GM12878 (cell line): Measurements from ENCODE around the gene NXPH2. TPM values are rescaled to one million over a fixed set of nuclear protein-coding genes. Genes with fewer than 3 reads are reported as not detected.

ENCODE experiments used
- ATAC-seq: fragments of 200-7000 bp; cut with Tn5 transposase; 3 replicates; pipeline ENCODE4 v1.9.1; 2020; ENCODE audit warnings: mild to moderate bottlenecking, moderate library complexity
- BruUV-seq: library from RNA; stranded (reverse); fragments of 400-500 nt; replicated peaks from 2 replicates; lab custom pipeline; 2021; lab: Mats Ljungman, UMichigan
- CTCF ChIA-PET: fragments of 300-600 bp; sonication (Branson Sonifier 250); formaldehyde crosslinking; extraction: SDS; loops from one replicate; lab custom pipeline; 2021; ENCODE audit warnings: inconsistent platforms; lab: Yijun Ruan, JAX
- POLR2A ChIA-PET: fragments of 350-600 bp; formaldehyde crosslinking; extraction: SDS; loops from one replicate; lab custom pipeline; 2021; ENCODE audit warnings: inconsistent platforms; lab: Charles Lee
- RAD21 ChIA-PET: fragments of 300-600 bp; sonication (Branson Sonifier 250); formaldehyde crosslinking; loops from one replicate; lab custom pipeline; 2023; ENCODE audit warnings: antibody characterized with exemption; ENCODE audit not compliant: unreplicated experiment; lab: Charles Lee
- SMC1A ChIA-PET: fragments of 300-600 bp; sonication (Branson Sonifier 250); formaldehyde crosslinking; loops from one replicate; lab custom pipeline; 2023; ENCODE audit not compliant: unreplicated experiment, uncharacterized antibody; lab: Charles Lee
- DNase-seq: peaks from one replicate; pipeline ENCODE4 v3.0.0-alpha.2; 2011; ENCODE audit warnings: low read depth, low spot score
- FAIRE-seq: peaks from 3 replicates; lab custom pipeline; 2011; peaks lifted over from hg19 to GRCh38; lab: Jason Lieb, UNC
- H2AFZ ChIP-seq: 2 replicates; pipeline ENCODE4 v1.6.0; 2011; ENCODE audit warnings: low read depth, low read length, control low read depth; ENCODE audit not compliant: control insufficient read depth
- H3K27ac ChIP-seq: 2 replicates; pipeline ENCODE4 v1.5.1; 2011; ENCODE audit warnings: control low read depth; ENCODE audit not compliant: control insufficient read depth, insufficient read depth
- H3K27me3 ChIP-seq, 2 experiments: replicated peaks in 1 of 2; 2 replicates each; pipeline versions ENCODE4 v1.6.0 to v1.6.1; 2011; ENCODE audit warnings: low read length in 1 of 2; ENCODE audit not compliant: control insufficient read depth in 2 of 2, insufficient read depth in 2 of 2
- H3K36me3 ChIP-seq, 2 experiments: 2 replicates each; pipeline ENCODE4 v1.5.1; 2011; ENCODE audit warnings: low read length in 1 of 2; ENCODE audit not compliant: control insufficient read depth in 2 of 2, insufficient read depth in 2 of 2
- H3K4me1 ChIP-seq: 2 replicates; pipeline ENCODE4 v1.6.1; 2011; ENCODE audit warnings: mild to moderate bottlenecking, low read length, moderate library complexity, mixed read lengths; ENCODE audit not compliant: control insufficient read depth, insufficient read depth
- H3K4me2 ChIP-seq: 2 replicates; pipeline ENCODE4 v1.6.0; 2011; ENCODE audit warnings: control low read depth; ENCODE audit not compliant: control insufficient read depth, insufficient read depth
- H3K4me3 ChIP-seq: fragments of 200-600 bp; sonication (generic); 2 replicates; pipeline ENCODE4 v1.5.1; 2016
- H3K79me2 ChIP-seq: 2 replicates; pipeline ENCODE4 v1.6.0; 2011; ENCODE audit warnings: low read length; ENCODE audit not compliant: control insufficient read depth, insufficient read depth
- H3K9ac ChIP-seq: 2 replicates; pipeline ENCODE4 v1.8.0; 2011; ENCODE audit warnings: low read length, control low read depth, mixed read lengths; ENCODE audit not compliant: control insufficient read depth, insufficient read depth
- H3K9me3 ChIP-seq: replicated peaks from 3 replicates; pipeline ENCODE4 v1.5.1; 2011; ENCODE audit warnings: mild to moderate bottlenecking, low read length; ENCODE audit not compliant: control insufficient read depth, insufficient read depth
- H4K20me1 ChIP-seq: 2 replicates; pipeline ENCODE4 v1.6.0; 2011; ENCODE audit not compliant: control insufficient read depth, insufficient read depth
- ATF7 ChIP-seq: fragments of 450-650 bp; IDR thresholded peaks from 2 replicates; pipeline ENCODE4 v1.6.1; 2016; ENCODE audit warnings: low read depth, mild to moderate bottlenecking
- CBX5 ChIP-seq: sonication (generic); IDR thresholded peaks from 2 replicates; pipeline ENCODE4 v1.6.1; 2016; ENCODE audit warnings: low read depth, moderate library complexity, mild to moderate bottlenecking, inconsistent platforms
- CEBPB ChIP-seq, 2 experiments: fragments of 150-350 bp in 1 of 2; IDR thresholded peaks; 2 replicates each; pipeline ENCODE4 v1.6.1; 2012 to 2014; ENCODE audit warnings: low read depth in 2 of 2, low read length in 2 of 2, borderline replicate concordance in 1 of 2, inconsistent platforms in 1 of 2
- FOS ChIP-seq: IDR thresholded peaks from 3 replicates; pipeline ENCODE4 v1.6.1; 2011; ENCODE audit warnings: borderline replicate concordance; ENCODE audit not compliant: insufficient read length; ENCODE audit errors: extremely low read depth
- FOXM1 ChIP-seq: IDR thresholded peaks from 2 replicates; pipeline ENCODE4 v1.6.1; 2012; ENCODE audit warnings: low read depth, mild to moderate bottlenecking, inconsistent platforms, low read length, moderate library complexity
- GABPA ChIP-seq: IDR thresholded peaks from 2 replicates; pipeline ENCODE4 v1.6.1; 2014; ENCODE audit warnings: antibody characterized with exemption, low read depth, mild to moderate bottlenecking, inconsistent platforms
- MTA3 ChIP-seq: IDR thresholded peaks from 2 replicates; pipeline ENCODE4 v1.6.1; 2012; ENCODE audit warnings: low read length, inconsistent platforms, borderline replicate concordance
- NFYB ChIP-seq: IDR thresholded peaks from 2 replicates; pipeline ENCODE4 v1.6.1; 2011; ENCODE audit warnings: low read depth, mild to moderate bottlenecking, low read length, improper control_type of control experiment, moderate library complexity; ENCODE audit not compliant: insufficient read depth
- NR2C2 ChIP-seq: IDR thresholded peaks from 2 replicates; pipeline ENCODE4 v1.6.1; 2011; ENCODE audit warnings: borderline replicate concordance, low read depth; ENCODE audit not compliant: control insufficient read depth, insufficient read length
- NR2F1 ChIP-seq: fragments of 450-650 bp; conservative IDR thresholded peaks from 2 replicates; pipeline ENCODE4 v1.6.1; 2017; ENCODE audit warnings: mild to moderate bottlenecking
- RCOR1 ChIP-seq: conservative IDR thresholded peaks from 2 replicates; pipeline ENCODE4 v1.6.1; 2012; ENCODE audit warnings: low read depth, low read length, improper control_type of control experiment
- SP1 ChIP-seq: IDR thresholded peaks from one replicate; pipeline ENCODE4 v1.6.1; 2011; ENCODE audit warnings: low read depth, low read length
- TCF3 ChIP-seq: IDR thresholded peaks from 2 replicates; pipeline ENCODE4 v1.6.1; 2012; ENCODE audit warnings: low read depth, mild to moderate bottlenecking, low read length, borderline replicate concordance; ENCODE audit not compliant: insufficient read depth
- WGBS: methylation state at CpG from one replicate; pipeline ENCODE4 v1.1.6; 2016; ENCODE audit warnings: low lambda C conversion rate; ENCODE audit not compliant: insufficient replicate concordance, insufficient coverage; ENCODE audit errors: missing lambda C conversion rate; 5-methylcytosine and 5-hydroxymethylcytosine counted together
- in situ Hi-C: fragments of 300-500 bp; cut with MboI; formaldehyde crosslinking; loops from 9 replicates; pipeline ENCODE4 v1.14.3; 2018; ENCODE audit warnings: mixed read lengths
- intact Hi-C: fragments of 100-400 bp; cut with micrococcal nuclease; formaldehyde crosslinking; loops from one replicate; pipeline ENCODE4 v1.14.2; 2022; ENCODE audit not compliant: unreplicated experiment
- polyA plus RNA-seq, 11 experiments: library from polyadenylated mRNA; depleted of rRNA in 4 of 11; unstranded in 6 of 11; stranded (reverse) in 5 of 11; fragments of >200 nt; fragmentation: Nextera tagmentation in 4 of 11; fragmentation: Illumina TruSeq in 1 of 11; extraction: Ambion mirVana in 4 of 11; extraction: Trizol in 1 of 11; gene quantifications; 1 replicate in 1 of 11; 2 replicates in 10 of 11; pipeline versions ENCODE4 v1.2.1 to v1.2.3, GENCODE V29; 2011 to 2016; ENCODE audit warnings: inconsistent platforms in 2 of 11, missing spikeins in 2 of 11, low read depth in 1 of 11
- total RNA-seq, 4 experiments: library from RNA; depleted of rRNA in 3 of 4; stranded (reverse); fragments of >200 nt in 3 of 4; fragmentation: Illumina TruSeq in 1 of 4; extraction: Trizol in 1 of 4; gene quantifications; 2 replicates each; pipeline versions ENCODE4 v1.2.1 to v1.2.3, GENCODE V29; 2013 to 2021
- TF ChIP-seq, protein P1 (sequence below): IDR thresholded peaks from 2 replicates; pipeline ENCODE4 v1.6.1; 2011; ENCODE audit warnings: borderline replicate concordance, low read depth, mild to moderate bottlenecking, moderate library complexity, mixed read lengths, low read length; ENCODE audit not compliant: insufficient read depth; ENCODE audit errors: extremely low read length
- TF ChIP-seq, protein P2 (sequence below): fragments of 450-650 bp; formaldehyde crosslinking; IDR thresholded peaks from 2 replicates; pipeline ENCODE4 v1.5.0; 2022; ENCODE audit warnings: mild to moderate bottlenecking, missing genetic modification characterization
- TF ChIP-seq, protein P3 (sequence below): fragments of 450-650 bp; IDR thresholded peaks from 2 replicates; pipeline ENCODE4 v1.6.1; 2018; ENCODE audit warnings: borderline replicate concordance, mild to moderate bottlenecking; ENCODE audit not compliant: partially characterized antibody
- TF ChIP-seq, protein P4 (sequence below): IDR thresholded peaks from 2 replicates; pipeline ENCODE4 v1.6.1; 2012; ENCODE audit warnings: low read length, inconsistent platforms

The NXPH2 gene
- total and polyA plus RNA-seq, 10 of the 15 experiments (the other 5 are each of a cell fraction or from before 2014, with no cell fraction given), result not detected

DNA sequence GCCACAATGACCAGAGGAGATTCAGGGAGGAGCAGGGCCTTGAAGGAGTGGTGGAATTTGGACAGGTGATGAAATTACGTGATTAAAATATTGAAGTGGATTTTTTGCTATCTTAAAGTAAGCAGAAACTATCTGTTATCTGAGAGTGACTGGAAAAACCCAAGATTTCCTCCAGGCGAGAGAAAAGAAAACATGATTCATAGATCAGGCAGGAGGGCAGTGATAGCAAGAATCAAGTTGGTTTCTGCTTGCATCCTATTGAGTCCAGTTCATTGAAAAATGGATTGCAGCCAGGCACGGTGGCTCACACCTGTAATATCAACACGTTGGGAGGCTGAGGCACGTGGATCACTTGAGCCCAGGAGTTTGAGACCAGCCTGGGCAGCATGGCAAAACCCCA lies 127.8 kb downstream of the NXPH2 start:
- no TSS peak for BruUV-seq
- Histone ChIP-seq H3K4me3 (no peak overlapping the region), H2AFZ (no peak overlapping the region), H3K9ac (no peak overlapping the region), H3K4me1 (no peaks in the 10 kb centered on the region), H3K36me3 (no peaks in the 10 kb centered on the region), H4K20me1 (no peaks in the 10 kb centered on the region), H3K9me3 (no peaks in the 10 kb centered on the region), H3K79me2 (no peaks in the 10 kb centered on the region), H3K27ac (no peak overlapping the region), H3K27me3 (no peaks in the 10 kb centered on the region), H3K4me2 (no peak overlapping the region)
- in situ Hi-C loops (no loop called here), intact Hi-C loops (no loop called here)
- SMC1A ChIA-PET, result no interaction called here
- RAD21 ChIA-PET, result no interaction called here
- FAIRE-seq, result no peak
- 27% methylated on average over 5 of the region's 5 CpGs for WGBS
- POLR2A ChIA-PET, result no interaction called here
- DNase-seq, result no peak
- no peak for ATAC-seq
- CTCF ChIA-PET, result interaction anchor here (1.0 kb wide), 1 partner anchor 123 kb away, joined by 3 read pairs; no protein-coding TSS in a partner anchor
- TF ChIP-seq NFYB, result no peak
- TF ChIP-seq, protein P1, sequence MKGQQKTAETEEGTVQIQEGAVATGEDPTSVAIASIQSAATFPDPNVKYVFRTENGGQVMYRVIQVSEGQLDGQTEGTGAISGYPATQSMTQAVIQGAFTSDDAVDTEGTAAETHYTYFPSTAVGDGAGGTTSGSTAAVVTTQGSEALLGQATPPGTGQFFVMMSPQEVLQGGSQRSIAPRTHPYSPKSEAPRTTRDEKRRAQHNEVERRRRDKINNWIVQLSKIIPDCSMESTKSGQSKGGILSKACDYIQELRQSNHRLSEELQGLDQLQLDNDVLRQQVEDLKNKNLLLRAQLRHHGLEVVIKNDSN, result no peak
- TF ChIP-seq MTA3, result no peak
- no peak for TF ChIP-seq CBX5
- TF ChIP-seq GABPA, result no peak
- no peak for TF ChIP-seq ATF7
- TF ChIP-seq, protein P2, sequence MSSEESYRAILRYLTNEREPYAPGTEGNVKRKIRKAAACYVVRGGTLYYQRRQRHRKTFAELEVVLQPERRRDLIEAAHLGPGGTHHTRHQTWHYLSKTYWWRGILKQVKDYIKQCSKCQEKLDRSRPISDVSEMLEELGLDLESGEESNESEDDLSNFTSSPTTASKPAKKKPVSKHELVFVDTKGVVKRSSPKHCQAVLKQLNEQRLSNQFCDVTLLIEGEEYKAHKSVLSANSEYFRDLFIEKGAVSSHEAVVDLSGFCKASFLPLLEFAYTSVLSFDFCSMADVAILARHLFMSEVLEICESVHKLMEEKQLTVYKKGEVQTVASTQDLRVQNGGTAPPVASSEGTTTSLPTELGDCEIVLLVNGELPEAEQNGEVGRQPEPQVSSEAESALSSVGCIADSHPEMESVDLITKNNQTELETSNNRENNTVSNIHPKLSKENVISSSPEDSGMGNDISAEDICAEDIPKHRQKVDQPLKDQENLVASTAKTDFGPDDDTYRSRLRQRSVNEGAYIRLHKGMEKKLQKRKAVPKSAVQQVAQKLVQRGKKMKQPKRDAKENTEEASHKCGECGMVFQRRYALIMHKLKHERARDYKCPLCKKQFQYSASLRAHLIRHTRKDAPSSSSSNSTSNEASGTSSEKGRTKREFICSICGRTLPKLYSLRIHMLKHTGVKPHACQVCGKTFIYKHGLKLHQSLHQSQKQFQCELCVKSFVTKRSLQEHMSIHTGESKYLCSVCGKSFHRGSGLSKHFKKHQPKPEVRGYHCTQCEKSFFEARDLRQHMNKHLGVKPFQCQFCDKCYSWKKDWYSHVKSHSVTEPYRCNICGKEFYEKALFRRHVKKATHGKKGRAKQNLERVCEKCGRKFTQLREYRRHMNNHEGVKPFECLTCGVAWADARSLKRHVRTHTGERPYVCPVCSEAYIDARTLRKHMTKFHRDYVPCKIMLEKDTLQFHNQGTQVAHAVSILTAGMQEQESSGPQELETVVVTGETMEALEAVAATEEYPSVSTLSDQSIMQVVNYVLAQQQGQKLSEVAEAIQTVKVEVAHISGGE, result no peak
- no peak for TF ChIP-seq RCOR1
- no peak for TF ChIP-seq SP1
- TF ChIP-seq NR2F1, result no peak
- no peak for TF ChIP-seq NR2C2
- TF ChIP-seq TCF3, result no peak
- no peak for TF ChIP-seq FOS
- TF ChIP-seq, protein P3, sequence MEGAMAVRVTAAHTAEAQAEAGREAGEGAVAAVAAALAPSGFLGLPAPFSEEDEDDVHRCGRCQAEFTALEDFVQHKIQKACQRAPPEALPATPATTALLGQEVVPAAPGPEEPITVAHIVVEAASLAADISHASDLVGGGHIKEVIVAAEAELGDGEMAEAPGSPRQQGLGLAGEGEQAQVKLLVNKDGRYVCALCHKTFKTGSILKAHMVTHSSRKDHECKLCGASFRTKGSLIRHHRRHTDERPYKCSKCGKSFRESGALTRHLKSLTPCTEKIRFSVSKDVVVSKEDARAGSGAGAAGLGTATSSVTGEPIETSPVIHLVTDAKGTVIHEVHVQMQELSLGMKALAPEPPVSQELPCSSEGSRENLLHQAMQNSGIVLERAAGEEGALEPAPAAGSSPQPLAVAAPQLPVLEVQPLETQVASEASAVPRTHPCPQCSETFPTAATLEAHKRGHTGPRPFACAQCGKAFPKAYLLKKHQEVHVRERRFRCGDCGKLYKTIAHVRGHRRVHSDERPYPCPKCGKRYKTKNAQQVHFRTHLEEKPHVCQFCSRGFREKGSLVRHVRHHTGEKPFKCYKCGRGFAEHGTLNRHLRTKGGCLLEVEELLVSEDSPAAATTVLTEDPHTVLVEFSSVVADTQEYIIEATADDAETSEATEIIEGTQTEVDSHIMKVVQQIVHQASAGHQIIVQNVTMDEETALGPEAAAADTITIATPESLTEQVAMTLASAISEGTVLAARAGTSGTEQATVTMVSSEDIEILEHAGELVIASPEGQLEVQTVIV, result no peak
- no peak for TF ChIP-seq FOXM1
- TF ChIP-seq, protein P4, sequence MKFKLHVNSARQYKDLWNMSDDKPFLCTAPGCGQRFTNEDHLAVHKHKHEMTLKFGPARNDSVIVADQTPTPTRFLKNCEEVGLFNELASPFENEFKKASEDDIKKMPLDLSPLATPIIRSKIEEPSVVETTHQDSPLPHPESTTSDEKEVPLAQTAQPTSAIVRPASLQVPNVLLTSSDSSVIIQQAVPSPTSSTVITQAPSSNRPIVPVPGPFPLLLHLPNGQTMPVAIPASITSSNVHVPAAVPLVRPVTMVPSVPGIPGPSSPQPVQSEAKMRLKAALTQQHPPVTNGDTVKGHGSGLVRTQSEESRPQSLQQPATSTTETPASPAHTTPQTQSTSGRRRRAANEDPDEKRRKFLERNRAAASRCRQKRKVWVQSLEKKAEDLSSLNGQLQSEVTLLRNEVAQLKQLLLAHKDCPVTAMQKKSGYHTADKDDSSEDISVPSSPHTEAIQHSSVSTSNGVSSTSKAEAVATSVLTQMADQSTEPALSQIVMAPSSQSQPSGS, result no peak
- no peak for TF ChIP-seq CEBPB (IDR thresholded peaks at IDR 0.05; ENCODE audit: borderline replicate concordance in 1 of 2, low read depth in 2 of 2, low read length in 2 of 2)
